Measurements from ENCODE around the gene SH3GL2.

SH3GL2 gene

GRCh38 chr9:17824616-17825264, 245.9 kb downstream of the SH3GL2 start:
- DNase-seq = no peak

GRCh38 chr9:17825265-17825659, 246.4 kb downstream of the SH3GL2 start:
- no peak for DNase-seq

- DNase-seq = no peak
Measured at GRCh38 chr9:17829064-17829463, 250.2 kb downstream of the SH3GL2 start.

- DNase-seq = no peak
Measured at GRCh38 chr9:17829812-17830385, 251.0 kb downstream of the SH3GL2 start.

GRCh38 chr9:17832812-17833211, 253.9 kb downstream of the SH3GL2 start:
- no peak for DNase-seq

- DNase-seq = no peak
Measured at GRCh38 chr9:17833846-17834245, 255.0 kb downstream of the SH3GL2 start.

GRCh38 chr9:17837965-17838364, 259.1 kb downstream of the SH3GL2 start:
- DNase-seq = peak; percentile 44

GRCh38 chr9:17839776-17840175, 260.9 kb downstream of the SH3GL2 start:
- DNase-seq = peak; percentile 28

- DNase-seq = peak; percentile 98
Measured at GRCh38 chr9:17843236-17843635, 264.4 kb downstream of the SH3GL2 start.
